Sigmoid colon (tissue), 4 donors: ENCODE results near the gene REELD1.

Experiments
- CTCF ChIP-seq, 4 experiments: fragments of 450-650 bp in 3 of 4; fragments of 200-600 bp in 1 of 4; IDR thresholded peaks; one replicate each; pipeline ENCODE4 v1.5.1; 2016 to 2019; ENCODE audit warnings: antibody characterized with exemption in 4 of 4, mild to moderate bottlenecking in 3 of 4, moderate library complexity in 2 of 4
- POLR2A ChIP-seq, 2 donors: fragments of 450-650 bp; IDR thresholded peaks; one replicate each; pipeline ENCODE4 v1.6.1; 2016; ENCODE audit warnings: antibody characterized with exemption in 2 of 2, mild to moderate bottlenecking in 2 of 2, moderate library complexity in 2 of 2
- POLR2AphosphoS5 ChIP-seq, 4 donors: sonication (generic); formaldehyde crosslinking; IDR thresholded peaks; one replicate each; pipeline ENCODE4 v1.6.1; 2017; ENCODE audit warnings: antibody characterized with exemption in 4 of 4

GRCh38 chr4:146193628-146194027, 20.7 kb upstream of the REELD1 start:
- no peak for TF ChIP-seq CTCF (IDR thresholded peaks at IDR 0.05)
- no peak for TF ChIP-seq POLR2AphosphoS5 (IDR thresholded peaks at IDR 0.05)
- TF ChIP-seq POLR2A (IDR thresholded peaks at IDR 0.05): no peak
